HCT116 (cell line): ENCODE results near the gene E2F1.

Source experiments
- POLR2A ChIP-seq: IDR thresholded peaks from 2 replicates; pipeline ENCODE4 v1.7.0; 2011; ENCODE audit warnings: borderline replicate concordance; ENCODE audit not compliant: insufficient read depth, insufficient read length; ENCODE audit errors: extremely low read depth
- SP1 ChIP-seq: IDR thresholded peaks from 2 replicates; pipeline ENCODE4 v1.6.1; 2012; ENCODE audit warnings: low read depth
- ZNF274 ChIP-seq: fragments of 200-500 bp; sonication (Bioruptor generic); IDR thresholded peaks from 2 replicates; pipeline ENCODE4 v1.6.1; 2014; ENCODE audit warnings: mild to moderate bottlenecking, low read depth, low read length, inconsistent platforms

GRCh38 chr20:33645072-33645358 lies 41.2 kb downstream of the E2F1 start:
- TF ChIP-seq ZNF274 (no peak), POLR2A (no peak), SP1 (no peak)
